K562 (cell line): ENCODE data around the gene HTRA3. TPM values are rescaled to one million over a fixed set of nuclear protein-coding genes. Genes with fewer than 3 reads are reported as not detected.

Source experiments
- PYGO2 ChIP-seq: fragments of 450-650 bp; IDR thresholded peaks from 2 replicates; pipeline ENCODE4 v1.6.1; 2016; ENCODE audit warnings: mild to moderate bottlenecking, missing genetic modification characterization, moderate library complexity, missing compliant biosample characterization
- TAF1 ChIP-seq: IDR thresholded peaks from 2 replicates; pipeline ENCODE4 v1.6.1; 2011; ENCODE audit warnings: mild to moderate bottlenecking, low read length, moderate library complexity; ENCODE audit not compliant: insufficient read depth, control insufficient read depth, severe bottlenecking; ENCODE audit errors: extremely low read depth
- TAF9B ChIP-seq: fragments of 450-650 bp; IDR thresholded peaks from 2 replicates; pipeline ENCODE4 v1.6.1; 2018; ENCODE audit warnings: mild to moderate bottlenecking; ENCODE audit not compliant: partially characterized antibody
- ZNF583 ChIP-seq: fragments of 250-450 bp; sonication (Bioruptor Pico); IDR thresholded peaks from 2 replicates; pipeline ENCODE4 v1.4.0; 2020
- polyA plus RNA-seq, 8 experiments: library from polyadenylated mRNA; depleted of rRNA in 4 of 8; stranded (reverse) in 5 of 8; unstranded in 3 of 8; fragments of >200 nt; fragmentation: Nextera tagmentation in 2 of 8; fragmentation: Illumina TruSeq in 1 of 8; extraction: Ambion mirVana in 2 of 8; extraction: Trizol in 1 of 8; gene quantifications; 2 replicates each; pipeline versions ENCODE4 v1.2.1 to v1.2.3, GENCODE V29; 2011 to 2014; ENCODE audit warnings: inconsistent platforms in 1 of 8, missing spikeins in 1 of 8
- total RNA-seq, 7 experiments: library from RNA; depleted of rRNA in 6 of 7; stranded (reverse); fragments of >200 nt in 6 of 7; fragmentation: Illumina TruSeq in 2 of 7; extraction: Trizol in 2 of 7; gene quantifications; 2 replicates each; pipeline versions ENCODE4 v1.2.1 to v1.2.3, GENCODE V29; 2011 to 2021; ENCODE audit warnings: low replicate concordance in 1 of 7
- TF ChIP-seq, protein P1 (sequence below), 2 experiments: fragments of 450-650 bp in 1 of 2; sonication (generic) in 1 of 2; formaldehyde crosslinking in 1 of 2; IDR thresholded peaks in 1 of 2; conservative IDR thresholded peaks in 1 of 2; 2 replicates each; pipeline versions ENCODE4 v1.6.1 to v1.8.1; 2016 to 2023; ENCODE audit warnings: mild to moderate bottlenecking in 2 of 2, moderate library complexity in 2 of 2, inconsistent platforms in 1 of 2, missing genetic modification reagents in 1 of 2
- TF ChIP-seq, protein P2 (sequence below): fragments of 250-450 bp; sonication (Bioruptor Pico); IDR thresholded peaks from 2 replicates; pipeline ENCODE4 v1.8.0; 2022; ENCODE audit warnings: moderate library complexity, mild to moderate bottlenecking, inconsistent platforms
- TF ChIP-seq, protein P3 (sequence below): sonication (generic); formaldehyde crosslinking; IDR thresholded peaks from 2 replicates; pipeline ENCODE4 v1.8.0; 2023; ENCODE audit warnings: mild to moderate bottlenecking, missing genetic modification reagents
- TF ChIP-seq, protein P4 (sequence below): sonication (generic); formaldehyde crosslinking; IDR thresholded peaks from 2 replicates; pipeline ENCODE4 v1.8.0; 2022; ENCODE audit warnings: mild to moderate bottlenecking, missing genetic modification reagents
- TF ChIP-seq, protein P5 (sequence below): fragments of 200-800 bp; sonication (Bioruptor generic); IDR thresholded peaks from 2 replicates; pipeline ENCODE4 v1.6.1; 2016; ENCODE audit warnings: missing genetic modification characterization, missing compliant biosample characterization
- TF ChIP-seq, protein P6 (sequence below): fragments of 450-650 bp; IDR thresholded peaks from 2 replicates; pipeline ENCODE4 v1.6.1; 2018; ENCODE audit warnings: mild to moderate bottlenecking, low read depth; ENCODE audit not compliant: partially characterized antibody

The HTRA3 gene
- total and polyA plus RNA-seq, 9 of the 15 experiments (the other 6 are each of a cell fraction or from before 2014, with no cell fraction given), result 0.04 TPM; not detected in 8

DNA sequence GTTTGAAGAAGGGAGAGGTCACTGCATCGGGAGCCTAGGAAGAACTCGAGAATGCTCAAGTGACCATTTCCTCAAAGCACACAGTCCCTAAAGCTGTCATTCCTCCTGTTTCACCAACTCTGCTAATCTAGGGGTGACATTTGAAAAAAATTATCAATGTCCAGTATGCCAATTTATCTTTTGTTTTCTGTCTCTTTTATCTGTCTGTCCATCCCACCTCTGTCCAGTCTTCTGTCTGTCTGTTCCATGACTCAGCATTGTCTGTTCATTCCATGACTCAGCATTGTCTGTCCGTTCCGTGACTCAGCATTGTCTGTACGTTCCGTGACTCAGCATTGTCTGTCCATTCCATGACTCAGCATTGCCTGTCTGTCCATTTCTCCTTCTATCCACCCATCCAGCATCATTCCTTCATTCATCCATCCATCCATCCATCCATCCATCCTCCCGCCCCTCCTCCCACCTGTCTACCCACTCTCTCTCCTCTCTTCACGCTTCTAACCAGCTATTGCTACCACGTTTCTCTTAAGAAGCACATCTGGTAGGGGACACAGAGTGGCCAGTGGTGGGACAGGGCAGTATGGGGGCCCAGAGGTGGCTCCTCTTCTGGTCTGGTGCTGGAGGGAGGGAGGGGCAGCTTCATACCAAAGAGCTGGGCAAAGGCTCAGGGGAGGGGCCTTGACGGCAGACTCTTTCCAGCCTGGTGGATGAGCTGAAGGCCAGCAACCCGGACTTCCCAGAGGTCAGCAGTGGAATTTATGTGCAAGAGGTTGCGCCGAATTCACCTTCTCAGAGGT, 34.1 kb downstream of the HTRA3 start (continued):
- TF ChIP-seq, protein P1, sequence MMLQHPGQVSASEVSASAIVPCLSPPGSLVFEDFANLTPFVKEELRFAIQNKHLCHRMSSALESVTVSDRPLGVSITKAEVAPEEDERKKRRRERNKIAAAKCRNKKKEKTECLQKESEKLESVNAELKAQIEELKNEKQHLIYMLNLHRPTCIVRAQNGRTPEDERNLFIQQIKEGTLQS (IDR thresholded peaks at IDR 0.05), result peak; percentile 98
- TF ChIP-seq, protein P1 (CRISPR knock-in tag; conservative IDR thresholded peaks at IDR 0.05), result peak; percentile 76
- TF ChIP-seq, protein P2, sequence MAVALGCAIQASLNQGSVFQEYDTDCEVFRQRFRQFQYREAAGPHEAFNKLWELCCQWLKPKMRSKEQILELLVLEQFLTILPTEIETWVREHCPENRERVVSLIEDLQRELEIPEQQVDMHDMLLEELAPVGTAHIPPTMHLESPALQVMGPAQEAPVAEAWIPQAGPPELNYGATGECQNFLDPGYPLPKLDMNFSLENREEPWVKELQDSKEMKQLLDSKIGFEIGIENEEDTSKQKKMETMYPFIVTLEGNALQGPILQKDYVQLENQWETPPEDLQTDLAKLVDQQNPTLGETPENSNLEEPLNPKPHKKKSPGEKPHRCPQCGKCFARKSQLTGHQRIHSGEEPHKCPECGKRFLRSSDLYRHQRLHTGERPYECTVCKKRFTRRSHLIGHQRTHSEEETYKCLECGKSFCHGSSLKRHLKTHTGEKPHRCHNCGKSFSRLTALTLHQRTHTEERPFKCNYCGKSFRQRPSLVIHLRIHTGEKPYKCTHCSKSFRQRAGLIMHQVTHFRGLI (CRISPR knock-in tag), result 0 out of 2 replicates have a peak, but pooled peaks have one; percentile 54
- TF ChIP-seq, protein P3, sequence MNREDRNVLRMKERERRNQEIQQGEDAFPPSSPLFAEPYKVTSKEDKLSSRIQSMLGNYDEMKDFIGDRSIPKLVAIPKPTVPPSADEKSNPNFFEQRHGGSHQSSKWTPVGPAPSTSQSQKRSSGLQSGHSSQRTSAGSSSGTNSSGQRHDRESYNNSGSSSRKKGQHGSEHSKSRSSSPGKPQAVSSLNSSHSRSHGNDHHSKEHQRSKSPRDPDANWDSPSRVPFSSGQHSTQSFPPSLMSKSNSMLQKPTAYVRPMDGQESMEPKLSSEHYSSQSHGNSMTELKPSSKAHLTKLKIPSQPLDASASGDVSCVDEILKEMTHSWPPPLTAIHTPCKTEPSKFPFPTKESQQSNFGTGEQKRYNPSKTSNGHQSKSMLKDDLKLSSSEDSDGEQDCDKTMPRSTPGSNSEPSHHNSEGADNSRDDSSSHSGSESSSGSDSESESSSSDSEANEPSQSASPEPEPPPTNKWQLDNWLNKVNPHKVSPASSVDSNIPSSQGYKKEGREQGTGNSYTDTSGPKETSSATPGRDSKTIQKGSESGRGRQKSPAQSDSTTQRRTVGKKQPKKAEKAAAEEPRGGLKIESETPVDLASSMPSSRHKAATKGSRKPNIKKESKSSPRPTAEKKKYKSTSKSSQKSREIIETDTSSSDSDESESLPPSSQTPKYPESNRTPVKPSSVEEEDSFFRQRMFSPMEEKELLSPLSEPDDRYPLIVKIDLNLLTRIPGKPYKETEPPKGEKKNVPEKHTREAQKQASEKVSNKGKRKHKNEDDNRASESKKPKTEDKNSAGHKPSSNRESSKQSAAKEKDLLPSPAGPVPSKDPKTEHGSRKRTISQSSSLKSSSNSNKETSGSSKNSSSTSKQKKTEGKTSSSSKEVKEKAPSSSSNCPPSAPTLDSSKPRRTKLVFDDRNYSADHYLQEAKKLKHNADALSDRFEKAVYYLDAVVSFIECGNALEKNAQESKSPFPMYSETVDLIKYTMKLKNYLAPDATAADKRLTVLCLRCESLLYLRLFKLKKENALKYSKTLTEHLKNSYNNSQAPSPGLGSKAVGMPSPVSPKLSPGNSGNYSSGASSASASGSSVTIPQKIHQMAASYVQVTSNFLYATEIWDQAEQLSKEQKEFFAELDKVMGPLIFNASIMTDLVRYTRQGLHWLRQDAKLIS (CRISPR knock-in tag), result no peak
- TF ChIP-seq, protein P4, sequence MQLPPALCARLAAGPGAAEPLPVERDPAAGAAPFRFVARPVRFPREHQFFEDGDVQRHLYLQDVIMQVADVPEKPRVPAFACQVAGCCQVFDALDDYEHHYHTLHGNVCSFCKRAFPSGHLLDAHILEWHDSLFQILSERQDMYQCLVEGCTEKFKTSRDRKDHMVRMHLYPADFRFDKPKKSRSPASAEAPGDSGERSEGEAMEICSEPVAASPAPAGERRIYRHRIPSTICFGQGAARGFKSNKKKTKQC (CRISPR knock-in tag), result no peak
- TF ChIP-seq, protein P5, sequence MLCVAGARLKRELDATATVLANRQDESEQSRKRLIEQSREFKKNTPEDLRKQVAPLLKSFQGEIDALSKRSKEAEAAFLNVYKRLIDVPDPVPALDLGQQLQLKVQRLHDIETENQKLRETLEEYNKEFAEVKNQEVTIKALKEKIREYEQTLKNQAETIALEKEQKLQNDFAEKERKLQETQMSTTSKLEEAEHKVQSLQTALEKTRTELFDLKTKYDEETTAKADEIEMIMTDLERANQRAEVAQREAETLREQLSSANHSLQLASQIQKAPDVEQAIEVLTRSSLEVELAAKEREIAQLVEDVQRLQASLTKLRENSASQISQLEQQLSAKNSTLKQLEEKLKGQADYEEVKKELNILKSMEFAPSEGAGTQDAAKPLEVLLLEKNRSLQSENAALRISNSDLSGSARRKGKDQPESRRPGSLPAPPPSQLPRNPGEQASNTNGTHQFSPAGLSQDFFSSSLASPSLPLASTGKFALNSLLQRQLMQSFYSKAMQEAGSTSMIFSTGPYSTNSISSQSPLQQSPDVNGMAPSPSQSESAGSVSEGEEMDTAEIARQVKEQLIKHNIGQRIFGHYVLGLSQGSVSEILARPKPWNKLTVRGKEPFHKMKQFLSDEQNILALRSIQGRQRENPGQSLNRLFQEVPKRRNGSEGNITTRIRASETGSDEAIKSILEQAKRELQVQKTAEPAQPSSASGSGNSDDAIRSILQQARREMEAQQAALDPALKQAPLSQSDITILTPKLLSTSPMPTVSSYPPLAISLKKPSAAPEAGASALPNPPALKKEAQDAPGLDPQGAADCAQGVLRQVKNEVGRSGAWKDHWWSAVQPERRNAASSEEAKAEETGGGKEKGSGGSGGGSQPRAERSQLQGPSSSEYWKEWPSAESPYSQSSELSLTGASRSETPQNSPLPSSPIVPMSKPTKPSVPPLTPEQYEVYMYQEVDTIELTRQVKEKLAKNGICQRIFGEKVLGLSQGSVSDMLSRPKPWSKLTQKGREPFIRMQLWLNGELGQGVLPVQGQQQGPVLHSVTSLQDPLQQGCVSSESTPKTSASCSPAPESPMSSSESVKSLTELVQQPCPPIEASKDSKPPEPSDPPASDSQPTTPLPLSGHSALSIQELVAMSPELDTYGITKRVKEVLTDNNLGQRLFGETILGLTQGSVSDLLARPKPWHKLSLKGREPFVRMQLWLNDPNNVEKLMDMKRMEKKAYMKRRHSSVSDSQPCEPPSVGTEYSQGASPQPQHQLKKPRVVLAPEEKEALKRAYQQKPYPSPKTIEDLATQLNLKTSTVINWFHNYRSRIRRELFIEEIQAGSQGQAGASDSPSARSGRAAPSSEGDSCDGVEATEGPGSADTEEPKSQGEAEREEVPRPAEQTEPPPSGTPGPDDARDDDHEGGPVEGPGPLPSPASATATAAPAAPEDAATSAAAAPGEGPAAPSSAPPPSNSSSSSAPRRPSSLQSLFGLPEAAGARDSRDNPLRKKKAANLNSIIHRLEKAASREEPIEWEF (CRISPR knock-in tag), result 0 out of 2 replicates have a peak, but pooled peaks have one; percentile 46
- peak; percentile 85 for TF ChIP-seq ZNF583 (CRISPR knock-in tag)
- no peak for TF ChIP-seq TAF1
- TF ChIP-seq PYGO2 (tag), result 0 out of 2 replicates have a peak, but pooled peaks have one; percentile 25
- TF ChIP-seq, protein P6, sequence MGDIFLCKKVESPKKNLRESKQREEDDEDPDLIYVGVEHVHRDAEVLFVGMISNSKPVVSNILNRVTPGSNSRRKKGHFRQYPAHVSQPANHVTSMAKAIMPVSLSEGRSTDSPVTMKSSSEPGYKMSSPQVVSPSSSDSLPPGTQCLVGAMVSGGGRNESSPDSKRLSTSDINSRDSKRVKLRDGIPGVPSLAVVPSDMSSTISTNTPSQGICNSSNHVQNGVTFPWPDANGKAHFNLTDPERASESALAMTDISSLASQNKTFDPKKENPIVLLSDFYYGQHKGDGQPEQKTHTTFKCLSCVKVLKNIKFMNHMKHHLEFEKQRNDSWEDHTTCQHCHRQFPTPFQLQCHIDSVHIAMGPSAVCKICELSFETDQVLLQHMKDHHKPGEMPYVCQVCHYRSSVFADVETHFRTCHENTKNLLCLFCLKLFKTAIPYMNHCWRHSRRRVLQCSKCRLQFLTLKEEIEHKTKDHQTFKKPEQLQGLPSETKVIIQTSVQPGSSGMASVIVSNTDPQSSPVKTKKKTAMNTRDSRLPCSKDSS, result no peak
- peak; percentile 100 for TF ChIP-seq TAF9B
